Thymus (tissue), 11 donors: ENCODE data around the gene CCDC141. TPM values are rescaled to one million over a fixed set of nuclear protein-coding genes. Genes with fewer than 3 reads are reported as not detected.
"Not testable (repeated sequence)": the region's sequence is repeated elsewhere in the genome, so short reads cannot be mapped to it uniquely, and the experiment has no call there.

ENCODE experiments used
- DNase-seq, 9 donors: peaks; one replicate each; pipeline ENCODE4 v3.0.0-alpha.2; 2013; ENCODE audit warnings: low spot score in 9 of 9, low read depth in 6 of 9, missing footprints in 1 of 9
- H3K27ac ChIP-seq, 2 donors: one replicate each; pipeline ENCODE4 v1.5.1; 2013; ENCODE audit warnings: control low read depth in 1 of 2, low read depth in 1 of 2, low read length in 1 of 2, mild to moderate bottlenecking in 1 of 2, moderate library complexity in 1 of 2
- H3K27me3 ChIP-seq, 2 donors: one replicate each; pipeline ENCODE4 v1.5.1; 2013; ENCODE audit warnings: low read length in 1 of 2; ENCODE audit not compliant: control insufficient read depth in 2 of 2, insufficient read depth in 1 of 2
- H3K36me3 ChIP-seq, 2 donors: one replicate each; pipeline ENCODE4 v1.5.1; 2013; ENCODE audit warnings: low read length in 1 of 2, mild to moderate bottlenecking in 1 of 2, moderate library complexity in 1 of 2; ENCODE audit not compliant: control insufficient read depth in 2 of 2, insufficient read depth in 2 of 2
- H3K4me1 ChIP-seq, 2 donors: one replicate each; pipeline ENCODE4 v1.5.1; 2013; ENCODE audit warnings: low read length in 2 of 2; ENCODE audit not compliant: control insufficient read depth in 2 of 2, insufficient read depth in 2 of 2
- H3K4me3 ChIP-seq, 2 donors: one replicate each; pipeline ENCODE4 v1.5.1; 2013; ENCODE audit warnings: low read length in 2 of 2, control low read depth in 1 of 2, mild to moderate bottlenecking in 1 of 2
- H3K9me3 ChIP-seq, 2 donors: one replicate each; pipeline ENCODE4 v1.5.1; 2013; ENCODE audit warnings: low read length in 1 of 2, mild to moderate bottlenecking in 1 of 2; ENCODE audit not compliant: control insufficient read depth in 2 of 2, insufficient read depth in 1 of 2
- WGBS: extraction: QIAGEN DNeasy Blood & Tissue Kit; methylation state at CpG from one replicate; pipeline ENCODE4 v1.1.7; 2013; 5-methylcytosine and 5-hydroxymethylcytosine counted together
- polyA plus RNA-seq: library from polyadenylated mRNA; stranded (reverse); fragments of 200-250 nt; gene quantifications from one replicate; pipeline ENCODE4 v1.2.3, GENCODE V29; 2013
- total RNA-seq: library from RNA; stranded (reverse); fragments of 120-200 nt; gene quantifications from one replicate; pipeline ENCODE4 v1.2.4, GENCODE V29; 2013
- donor health status: healthy.

CCDC141 gene
- total and polyA plus RNA-seq, 2 donors: 0.84 to 5.8 TPM

- Histone ChIP-seq H3K27me3 (no peaks in the 10 kb centered on the region), H3K27ac (no peak overlapping the region), H3K4me3 (no peak overlapping the region), H3K9me3 (peaks cover 1 to 7% of the 10 kb centered on the region in 2 donors), H3K36me3 (peaks cover 0 to 4% of the 10 kb centered on the region in 2 donors), H3K4me1 (no peaks in the 10 kb centered on the region)
- DNase-seq: no peak
- 85% methylated on average over 4 of the region's 4 CpGs for WGBS
Measured at GRCh38 chr2:178994264-178994663, 55.7 kb downstream of the CCDC141 start.

- Histone ChIP-seq H3K27ac (no peak overlapping the region), H3K9me3 (peaks cover 1 to 7% of the 10 kb centered on the region in 2 donors), H3K36me3 (peaks cover 0 to 4% of the 10 kb centered on the region in 2 donors), H3K27me3 (no peaks in the 10 kb centered on the region), H3K4me1 (no peaks in the 10 kb centered on the region), H3K4me3 (no peak overlapping the region)
- no peak for DNase-seq
- 96% methylated on average over 2 of the region's 2 CpGs for WGBS
Measured at GRCh38 chr2:178993788-178994187, 56.1 kb downstream of the CCDC141 start.

GRCh38 chr2:178992719-178993118 lies 57.2 kb downstream of the CCDC141 start:
- H3K4me1 ChIP-seq, H3K4me3 ChIP-seq, H3K27me3 ChIP-seq, DNase-seq, H3K27ac ChIP-seq, H3K9me3 ChIP-seq, H3K36me3 ChIP-seq: not testable (repeated sequence)
- 93% methylated on average over 3 of the region's 3 CpGs for WGBS

GRCh38 chr2:178990533-178991241 lies 59.2 kb downstream of the CCDC141 start:
- Histone ChIP-seq H3K4me1 (no peaks in the 10 kb centered on the region), H3K9me3 (peaks cover 1 to 7% of the 10 kb centered on the region in 2 donors), H3K27me3 (no peaks in the 10 kb centered on the region), H3K27ac (no peak overlapping the region), H3K4me3 (no peak overlapping the region), H3K36me3 (peaks cover 0 to 4% of the 10 kb centered on the region in 2 donors)
- no peak for DNase-seq
- WGBS: 81% methylated on average over 4 of the region's 4 CpGs

- not testable (repeated sequence) for H3K27ac ChIP-seq, H3K27me3 ChIP-seq, H3K9me3 ChIP-seq, DNase-seq, H3K4me1 ChIP-seq, H3K4me3 ChIP-seq, H3K36me3 ChIP-seq
- WGBS: 63% methylated on average over 1 of the region's 1 CpG
Measured at GRCh38 chr2:178989424-178989823, 60.5 kb downstream of the CCDC141 start.

GRCh38 chr2:178982652-178983051 lies 67.3 kb downstream of the CCDC141 start:
- not testable (repeated sequence) for H3K4me3 ChIP-seq, H3K27ac ChIP-seq, H3K4me1 ChIP-seq, DNase-seq, H3K9me3 ChIP-seq, H3K27me3 ChIP-seq, H3K36me3 ChIP-seq
- WGBS: 89% methylated on average over 10 of the region's 10 CpGs

GRCh38 chr2:178980815-178981214 lies 69.1 kb downstream of the CCDC141 start:
- H3K36me3 ChIP-seq: no peaks in the 10 kb centered on the region
- DNase-seq: no peak
- no peaks in the 10 kb centered on the region for H3K27me3 ChIP-seq
- H3K4me3 ChIP-seq: no peak overlapping the region
- H3K27ac ChIP-seq: no peak overlapping the region
- H3K9me3 ChIP-seq: no peaks in the 10 kb centered on the region
- 98% methylated on average over 2 of the region's 2 CpGs for WGBS
- no peaks in the 10 kb centered on the region for H3K4me1 ChIP-seq

- Histone ChIP-seq H3K36me3 (no peaks in the 10 kb centered on the region), H3K27ac (no peak overlapping the region), H3K4me1 (no peaks in the 10 kb centered on the region), H3K4me3 (no peak overlapping the region), H3K27me3 (no peaks in the 10 kb centered on the region), H3K9me3 (no peaks in the 10 kb centered on the region)
- no peak for DNase-seq
- WGBS: 95% methylated on average over 2 of the region's 2 CpGs
Measured at GRCh38 chr2:178978667-178979066, 71.3 kb downstream of the CCDC141 start.

GRCh38 chr2:178976351-178976750 lies 73.6 kb downstream of the CCDC141 start:
- H3K27me3 ChIP-seq: no peaks in the 10 kb centered on the region
- no peaks in the 10 kb centered on the region for H3K9me3 ChIP-seq
- WGBS: over 99% methylated on average over 2 of the region's 2 CpGs
- no peaks in the 10 kb centered on the region for H3K36me3 ChIP-seq
- H3K4me3 ChIP-seq: no peak overlapping the region
- no peaks in the 10 kb centered on the region for H3K4me1 ChIP-seq
- H3K27ac ChIP-seq: no peak overlapping the region
- DNase-seq: no peak
